HG03378 (cell line): Measurements from ENCODE around the gene THEMIS.
"Not testable (repeated sequence)": the region's sequence is repeated elsewhere in the genome, so short reads cannot be mapped to it uniquely, and the experiment has no call there.

Source experiments
- ATAC-seq: cut with Tn5 transposase; IDR thresholded peaks from one replicate; pipeline ENCODE4 v1.9.1; 2021; ENCODE audit warnings: mild to moderate bottlenecking, moderate library complexity; ENCODE audit not compliant: unreplicated experiment

Gene THEMIS

DNA sequence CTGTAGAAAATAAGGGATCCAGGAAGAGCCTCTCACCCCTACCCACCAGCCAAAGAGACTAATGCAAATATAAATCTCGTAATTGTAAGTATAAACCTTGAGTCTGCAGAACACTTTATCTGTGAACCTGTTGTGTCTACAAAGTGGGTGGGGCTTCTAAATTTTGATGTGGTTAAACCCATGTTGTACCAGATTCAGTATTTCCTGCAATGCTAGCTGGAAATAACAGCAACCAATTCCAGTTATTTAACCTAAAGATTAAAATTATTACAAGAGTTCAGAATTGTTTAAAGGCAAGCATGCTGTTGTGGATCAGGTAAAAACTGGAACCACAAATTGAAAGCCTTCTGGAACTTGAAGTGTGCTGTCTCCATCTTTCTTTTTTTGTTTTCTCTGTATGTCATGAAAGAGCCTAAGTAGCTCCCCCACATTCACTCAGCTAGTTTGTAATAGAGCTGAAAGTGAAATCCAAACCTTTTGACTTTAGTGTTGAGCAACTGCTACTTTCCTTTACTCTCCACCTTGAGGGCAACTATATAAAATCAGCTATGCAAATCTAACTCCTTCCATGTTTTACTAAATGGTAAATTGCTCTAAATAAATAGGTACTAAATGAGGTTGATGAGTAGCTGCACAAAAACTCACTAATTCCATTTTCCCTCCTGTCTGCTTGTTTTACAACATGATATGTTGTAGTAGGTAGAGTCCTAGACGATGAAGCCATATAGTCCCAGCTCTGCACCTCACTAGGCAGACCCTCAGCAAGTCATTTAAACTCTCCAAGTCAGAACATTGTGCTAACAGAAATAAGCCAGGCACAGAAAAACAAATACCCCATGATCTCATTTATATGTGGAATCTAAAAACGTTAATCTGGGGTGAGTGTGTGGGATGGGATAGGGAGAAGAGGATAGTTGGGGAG is 17.9 kb upstream of the THEMIS start:
- ATAC-seq = no peak

DNA sequence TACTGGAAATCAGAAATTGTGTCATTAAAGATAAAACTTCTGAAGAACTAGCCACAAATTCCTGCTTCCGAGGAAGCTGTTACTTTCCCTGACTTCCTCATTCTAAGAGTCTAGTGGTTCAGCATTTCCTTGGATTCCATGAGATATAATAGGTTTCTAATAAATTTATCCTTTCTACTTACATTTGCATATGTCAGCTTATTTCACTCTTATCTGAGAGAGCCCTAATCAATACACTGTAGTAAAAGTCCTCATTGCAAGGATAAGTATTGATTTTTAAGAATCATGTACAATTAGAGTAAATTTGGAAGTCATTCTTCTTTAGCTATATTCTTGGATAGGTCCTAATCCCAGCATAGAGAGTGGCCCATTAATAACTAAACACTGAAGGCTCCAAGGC is 16.9 kb upstream of the THEMIS start:
- ATAC-seq = no peak

DNA sequence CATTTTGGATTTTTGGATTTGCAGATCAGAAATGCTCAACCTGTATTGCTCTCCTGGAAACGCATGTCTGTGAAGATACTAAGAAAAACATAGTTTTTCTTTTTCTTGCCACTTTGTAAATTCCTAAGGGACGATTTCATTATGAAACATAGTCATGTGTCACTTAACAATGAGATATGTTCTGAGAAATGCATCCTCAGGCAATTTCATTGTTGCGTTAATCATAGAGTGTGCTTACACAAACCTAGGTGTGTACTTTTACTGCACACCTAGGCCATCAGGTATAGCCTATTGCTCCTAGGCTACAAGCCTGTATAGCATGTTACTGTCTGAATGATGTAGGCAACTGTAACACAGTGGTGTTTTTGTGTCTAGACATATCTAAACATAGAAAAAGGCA is 13.4 kb upstream of the THEMIS start:
- no peak for ATAC-seq

DNA sequence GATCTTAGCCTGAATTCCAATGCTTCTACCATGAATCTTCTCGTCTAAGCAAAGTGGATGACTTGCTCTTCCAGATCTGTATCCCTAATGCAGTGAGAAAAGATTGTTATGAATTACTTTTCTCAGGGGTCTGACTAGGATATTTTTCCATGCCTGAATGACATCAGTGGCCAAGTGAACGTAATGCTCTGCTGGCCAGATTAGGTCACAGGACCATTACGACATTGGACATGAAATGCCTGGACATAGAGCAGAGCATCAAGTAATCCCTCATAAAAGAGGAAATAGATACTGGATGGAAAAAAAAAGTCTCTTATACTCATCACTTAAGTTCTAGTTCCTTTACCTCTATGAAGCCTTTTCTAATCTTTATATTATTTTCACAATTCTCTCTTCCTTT is 12.1 kb upstream of the THEMIS start:
- no peak for ATAC-seq

DNA sequence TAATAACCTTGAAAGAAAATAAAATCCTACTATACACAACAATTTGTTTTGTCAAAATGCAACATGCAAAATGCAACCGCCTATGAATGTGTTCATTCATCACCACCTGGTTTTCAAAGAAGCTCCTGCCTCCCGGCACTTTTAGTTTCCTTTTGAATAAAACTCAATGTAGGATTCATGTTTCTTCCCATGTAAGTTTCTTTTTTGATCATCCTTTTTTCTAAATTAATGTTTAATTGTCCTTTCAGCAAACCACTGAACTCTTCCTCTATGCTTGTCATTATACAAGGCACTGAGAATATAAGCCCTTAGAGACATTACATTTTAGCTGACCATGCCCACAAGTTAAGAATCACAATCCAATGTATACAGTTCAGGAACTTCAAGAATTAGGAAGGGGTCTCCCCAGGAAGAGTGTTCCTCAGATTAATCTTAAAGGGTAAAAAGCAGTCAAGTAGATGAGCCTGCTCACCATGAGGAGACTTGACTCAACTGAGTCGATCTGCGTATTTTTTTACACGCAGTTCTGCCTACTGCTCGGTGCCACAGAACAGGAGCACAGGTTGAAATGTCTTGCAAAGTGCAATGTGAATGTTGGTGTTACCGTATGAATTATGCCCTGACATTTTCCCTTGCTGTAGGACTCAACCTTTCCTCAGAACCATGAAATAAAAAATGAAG is 7.2 kb upstream of the THEMIS start:
- ATAC-seq = peak; percentile 92

DNA sequence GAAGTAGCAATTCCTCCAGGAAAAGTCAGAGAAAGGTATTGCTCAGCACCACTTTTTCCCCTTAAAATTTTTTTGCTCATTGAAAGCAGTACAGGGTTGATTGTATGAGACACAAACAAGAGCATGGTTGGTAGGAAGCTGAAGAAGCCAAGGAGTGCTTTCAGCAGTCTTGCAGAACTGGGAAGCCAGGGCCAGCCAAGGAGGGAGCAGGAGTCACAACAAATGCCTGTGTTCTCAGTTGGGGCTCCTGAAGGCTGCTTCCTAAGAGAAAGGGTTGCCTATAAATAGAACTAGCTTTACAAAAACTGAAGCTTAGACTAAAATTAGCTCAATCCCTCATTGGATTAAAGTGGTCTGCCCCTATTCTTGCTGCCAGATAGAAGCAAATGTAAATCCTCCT is 3.3 kb upstream of the THEMIS start:
- ATAC-seq = no peak

DNA sequence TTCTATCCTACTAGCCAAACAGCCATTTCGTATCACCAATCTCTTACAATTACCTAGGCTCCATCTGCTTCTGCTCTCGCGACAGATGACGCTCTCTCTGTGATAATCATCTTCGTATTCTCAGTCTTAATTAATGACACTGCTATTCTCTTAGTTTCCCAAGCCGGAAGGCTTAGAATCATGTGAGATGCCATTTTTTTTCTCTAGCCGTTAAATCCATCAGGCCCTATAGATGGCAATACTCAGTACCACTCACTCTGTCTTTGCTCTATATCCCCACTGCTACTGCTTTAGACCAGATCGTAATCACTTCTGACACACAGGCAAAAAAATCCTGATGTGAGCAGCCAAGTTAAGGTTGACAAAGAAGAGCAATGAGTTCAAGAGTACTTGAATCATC is 2.1 kb upstream of the THEMIS start:
- ATAC-seq = no peak

DNA sequence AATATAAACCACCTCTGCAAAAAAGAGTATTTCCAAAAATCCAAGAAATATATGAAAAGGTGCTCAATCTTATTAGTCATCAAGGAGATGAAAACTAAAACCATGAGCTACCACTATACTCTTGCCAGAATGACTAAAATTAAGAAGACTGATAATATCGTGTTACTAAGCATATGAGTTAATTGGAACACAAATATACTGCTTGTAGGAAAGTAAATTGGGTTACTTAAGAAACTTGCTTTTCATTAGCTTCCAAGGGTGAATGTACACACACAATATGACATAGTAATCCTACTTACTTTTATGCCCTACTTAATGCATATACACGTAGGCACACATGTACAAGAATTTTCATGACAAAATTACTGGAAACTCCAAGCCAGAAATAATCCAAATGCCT is 3.4 kb downstream of the THEMIS start:
- no peak for ATAC-seq

DNA sequence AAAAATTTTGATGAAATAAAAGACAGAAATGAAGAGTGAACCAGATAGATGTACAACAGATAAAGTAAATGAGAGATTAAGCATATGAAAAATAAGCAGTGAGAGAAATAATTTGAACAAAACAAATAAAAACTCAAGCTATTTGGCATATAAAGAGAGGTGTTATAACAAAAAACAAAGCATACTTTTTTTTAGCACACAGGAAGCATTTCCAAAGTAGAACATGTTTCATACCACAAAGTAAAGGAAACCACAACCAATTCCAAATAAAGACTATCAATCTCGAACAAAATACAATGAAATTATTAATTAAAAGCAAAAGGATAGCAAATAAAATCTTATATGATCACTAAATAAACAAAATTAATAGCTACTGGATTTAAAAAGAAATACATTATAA is 6.8 kb downstream of the THEMIS start:
- no peak for ATAC-seq

DNA sequence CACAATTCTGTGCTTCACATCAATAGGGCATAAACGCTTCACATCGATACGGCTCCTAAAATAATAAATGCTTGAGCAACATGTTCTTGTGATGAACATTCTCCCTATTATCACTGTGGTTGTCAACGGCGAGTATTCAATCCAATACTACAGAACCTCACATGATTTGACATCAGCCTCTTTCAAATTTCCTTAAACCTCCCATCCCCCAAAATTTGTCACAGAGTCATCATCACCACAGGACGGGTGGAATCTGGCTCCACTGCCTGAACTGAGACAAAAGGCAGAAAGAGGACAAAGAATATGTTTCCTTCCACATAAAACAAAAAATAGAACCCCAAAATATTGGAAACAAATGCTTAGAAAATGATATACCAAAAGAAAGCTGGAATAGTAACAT is 7.3 kb downstream of the THEMIS start:
- ATAC-seq = no peak

DNA sequence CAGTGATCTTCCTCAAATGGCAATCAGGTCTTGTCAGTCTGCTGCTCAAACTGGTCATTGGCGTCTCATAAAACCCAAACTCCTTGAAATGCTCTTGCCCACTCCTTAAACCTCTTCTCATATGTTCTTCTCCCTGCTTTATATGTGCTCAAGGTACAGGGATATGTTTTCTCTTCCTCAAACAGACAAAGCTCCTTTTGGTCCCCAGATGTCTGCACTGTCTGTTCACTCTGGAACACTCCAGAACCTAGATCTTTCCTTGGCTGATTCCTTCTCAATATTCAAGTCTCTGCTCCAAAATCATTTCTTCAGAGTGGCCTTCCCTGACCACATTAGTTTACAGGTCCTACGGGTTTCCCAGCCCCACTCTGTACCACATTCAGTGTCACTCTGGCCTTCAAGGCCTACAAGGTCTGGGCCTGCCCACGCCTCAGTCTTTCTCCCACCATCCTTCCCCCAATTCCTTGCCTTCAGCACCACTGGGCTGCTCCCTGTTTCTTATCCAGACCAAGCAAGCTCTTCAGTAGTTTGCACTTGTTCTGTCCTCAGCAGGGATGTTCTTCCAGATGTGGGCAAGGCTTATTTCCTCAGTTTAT is 9.0 kb downstream of the THEMIS start:
- no peak for ATAC-seq

DNA sequence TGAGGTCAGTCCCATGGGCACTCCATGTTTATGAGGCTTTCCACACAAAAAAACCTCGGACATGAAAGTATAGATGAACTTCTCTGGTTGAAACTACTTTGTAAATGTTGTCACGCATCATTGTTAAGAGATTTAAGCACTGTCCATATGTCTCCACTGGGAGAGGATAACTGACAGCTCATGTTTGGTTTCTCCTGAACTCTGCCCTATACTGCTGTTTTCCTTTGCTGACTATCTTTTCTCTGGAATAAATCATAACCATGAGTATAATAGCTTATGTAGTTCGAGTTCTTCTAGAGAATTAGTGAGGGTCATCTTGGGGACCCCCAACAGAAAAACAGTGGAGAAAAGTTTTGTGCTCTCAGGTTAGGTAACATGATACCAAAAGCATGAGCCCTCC is 14.3 kb downstream of the THEMIS start:
- no peak for ATAC-seq

DNA sequence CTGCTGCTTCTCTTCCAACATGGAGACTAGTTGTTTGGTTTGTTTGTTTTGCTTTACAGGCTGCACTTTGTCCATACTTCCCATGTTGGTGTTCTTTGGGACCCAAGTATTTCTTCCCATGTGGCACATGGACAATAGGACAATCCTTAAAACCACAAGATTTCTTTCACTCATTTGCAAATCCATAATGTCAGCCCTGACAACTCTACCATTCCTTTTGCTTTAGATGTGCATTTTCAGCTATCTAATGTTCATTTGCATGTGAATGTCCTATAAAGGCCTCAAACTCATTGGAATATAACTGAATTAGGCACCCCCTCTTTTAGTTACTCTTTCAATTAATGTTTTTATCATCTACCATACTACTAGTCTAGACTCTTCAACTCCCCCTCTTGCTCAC is 16.7 kb downstream of the THEMIS start:
- ATAC-seq = no peak

DNA sequence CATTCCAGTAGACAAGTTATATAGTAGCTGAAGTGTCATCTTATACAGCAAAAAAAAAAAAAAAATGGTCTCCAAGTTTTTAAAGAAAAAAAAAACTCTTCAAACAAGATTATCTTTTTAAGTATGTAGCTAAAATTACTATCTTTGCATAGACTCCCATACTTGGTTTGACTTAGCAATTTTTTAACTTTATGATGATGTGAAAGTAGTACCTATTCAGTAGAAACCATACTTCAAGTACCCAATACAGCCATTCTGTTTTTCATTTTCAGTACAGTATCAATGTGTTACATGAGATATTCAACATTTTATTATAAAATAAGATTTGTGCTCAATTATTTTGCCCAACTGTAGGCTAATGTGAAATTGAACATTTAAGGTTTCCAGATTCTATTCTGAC is 18.9 kb downstream of the THEMIS start:
- not testable (repeated sequence) for ATAC-seq

DNA sequence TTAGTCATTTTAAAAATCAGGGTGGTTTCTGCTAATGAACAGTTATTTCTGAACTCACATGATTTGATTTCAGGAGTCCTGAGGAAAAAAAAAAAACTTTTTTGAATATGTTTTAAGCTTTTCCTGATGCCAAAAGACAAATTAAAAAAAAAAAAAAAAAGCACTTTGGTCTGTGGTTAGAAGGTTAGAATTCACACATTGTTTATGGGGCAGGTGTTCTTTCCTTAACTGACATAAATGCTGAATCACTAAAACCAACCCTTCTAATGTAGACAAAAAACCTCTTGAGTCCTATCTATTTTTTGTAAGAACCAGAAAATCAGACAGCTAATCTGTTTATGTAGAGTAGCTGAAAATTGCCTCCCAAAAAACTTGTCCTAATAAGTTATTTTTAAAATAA is 20.4 kb downstream of the THEMIS start:
- no peak for ATAC-seq

DNA sequence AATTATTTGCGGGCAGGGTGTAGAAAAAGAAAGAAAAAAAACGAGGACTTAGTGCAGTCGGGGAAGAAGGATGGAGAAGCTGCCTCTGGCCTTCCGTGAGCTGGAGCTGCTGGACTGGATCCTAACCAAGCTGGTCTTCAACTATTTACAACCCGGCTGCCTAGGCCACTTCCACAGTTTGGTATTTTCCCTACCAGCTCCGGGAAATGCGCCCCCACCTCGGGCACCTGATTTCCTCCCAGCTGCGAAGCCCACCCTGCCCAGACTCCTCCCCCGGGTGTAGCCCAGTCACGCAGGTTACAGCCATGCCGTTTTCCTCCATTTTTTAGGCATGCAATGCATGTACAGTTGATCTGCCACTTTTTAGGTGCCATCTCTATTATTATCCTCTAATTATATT is 21.2 kb downstream of the THEMIS start:
- ATAC-seq = no peak

DNA sequence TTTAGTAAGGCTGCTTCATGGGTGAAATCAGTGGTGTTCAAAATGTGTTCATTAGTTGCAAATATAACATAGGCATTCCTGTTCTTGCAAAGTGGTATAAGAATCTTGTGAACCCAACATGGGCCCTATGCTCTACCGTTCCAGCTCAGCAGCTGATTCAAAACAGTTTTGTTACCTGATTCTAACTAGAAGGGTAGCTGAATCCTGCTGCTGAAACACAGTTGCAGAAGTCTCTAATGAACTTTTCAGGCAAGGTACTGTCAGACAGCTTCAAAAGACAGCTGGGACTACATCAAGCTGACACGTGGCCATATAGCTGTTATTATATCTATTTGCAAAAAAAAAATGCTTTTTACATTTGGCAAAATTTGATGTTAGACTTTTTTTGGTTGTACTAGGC is 22.7 kb downstream of the THEMIS start:
- ATAC-seq = no peak

DNA sequence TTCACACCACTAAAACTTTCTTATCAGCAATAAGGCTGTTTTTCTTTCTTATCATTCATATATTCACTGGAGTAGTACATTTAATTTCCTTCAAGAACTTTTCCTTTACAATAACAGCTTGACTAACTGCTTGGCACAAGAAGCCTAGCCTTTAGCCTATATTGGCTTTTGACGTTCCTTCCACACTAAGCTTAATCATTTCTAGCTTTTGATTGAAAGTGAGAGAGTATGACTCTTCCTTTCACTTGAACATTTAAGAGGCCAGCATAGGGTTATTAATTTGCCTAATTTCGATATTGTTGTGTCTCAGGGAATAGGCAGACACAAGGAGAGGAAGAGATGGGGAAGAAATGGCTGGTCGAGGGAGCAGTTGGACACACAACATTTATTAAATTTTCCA is 23.6 kb downstream of the THEMIS start:
- ATAC-seq = peak; percentile 77

DNA sequence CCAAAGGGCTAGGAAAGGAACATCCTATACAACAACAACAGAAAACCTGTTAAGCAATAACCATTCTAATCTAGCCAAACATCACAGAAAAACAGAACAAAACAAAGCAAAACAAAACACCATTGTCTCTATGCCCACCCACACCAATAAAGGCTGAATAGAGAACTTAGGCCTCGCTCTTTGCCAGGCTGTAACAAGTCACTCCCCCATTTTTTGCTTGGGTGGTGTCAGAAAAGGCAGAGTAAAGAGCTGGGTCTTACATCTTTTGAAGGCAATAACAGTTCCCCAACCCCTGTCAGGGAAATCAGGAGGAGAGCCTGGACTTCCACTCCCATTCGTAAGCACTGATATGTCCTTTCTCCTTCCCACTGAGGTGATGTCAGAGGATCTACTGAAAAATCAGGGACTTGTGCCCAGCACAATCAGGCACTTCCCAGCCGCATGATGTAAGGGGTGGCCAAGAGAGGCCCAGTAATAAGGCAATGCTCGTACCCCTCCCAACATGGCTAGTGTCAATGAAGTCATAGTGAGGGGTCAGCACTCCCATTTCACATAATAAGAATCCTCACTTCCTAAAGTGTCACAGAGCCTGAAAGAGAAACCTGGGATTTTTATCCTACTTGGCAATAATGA is 31.0 kb downstream of the THEMIS start:
- ATAC-seq = no peak

DNA sequence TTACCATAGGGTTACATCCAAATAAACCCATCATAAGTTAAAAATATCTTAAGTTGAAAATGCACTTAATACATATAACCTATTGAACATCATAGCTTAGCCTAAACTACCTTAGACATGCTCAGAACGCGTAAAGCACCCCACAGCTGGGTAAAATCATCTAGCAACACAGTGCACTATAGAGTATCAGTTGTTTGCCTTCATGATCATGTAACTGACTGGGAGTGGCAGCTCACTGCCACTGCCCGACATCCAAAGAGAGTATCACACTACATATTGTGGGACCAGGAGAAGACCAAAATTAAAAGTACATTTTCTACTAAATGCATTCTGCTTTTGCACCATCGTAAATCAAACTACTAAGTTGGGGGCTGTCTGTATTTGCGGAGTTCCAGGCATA is 31.7 kb downstream of the THEMIS start:
- no peak for ATAC-seq

DNA sequence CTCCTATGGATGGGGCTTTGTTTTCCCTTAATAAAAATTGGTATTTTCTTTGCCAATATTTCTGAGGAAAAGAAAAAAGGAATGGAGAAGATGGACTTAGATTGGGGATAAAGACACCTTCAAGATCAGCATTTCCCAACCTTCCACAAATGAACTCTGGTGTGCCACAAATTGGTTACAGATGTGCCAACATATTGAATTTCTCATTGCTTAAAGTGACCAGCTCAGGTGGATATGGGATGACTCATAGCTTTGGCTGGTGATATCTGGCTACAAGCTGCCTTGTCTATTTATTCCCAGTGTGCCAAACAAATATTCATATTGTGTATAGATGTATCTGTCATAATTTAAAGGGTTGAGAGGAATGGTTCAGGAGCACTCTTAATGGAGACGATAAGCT is 32.5 kb downstream of the THEMIS start:
- ATAC-seq = no peak

DNA sequence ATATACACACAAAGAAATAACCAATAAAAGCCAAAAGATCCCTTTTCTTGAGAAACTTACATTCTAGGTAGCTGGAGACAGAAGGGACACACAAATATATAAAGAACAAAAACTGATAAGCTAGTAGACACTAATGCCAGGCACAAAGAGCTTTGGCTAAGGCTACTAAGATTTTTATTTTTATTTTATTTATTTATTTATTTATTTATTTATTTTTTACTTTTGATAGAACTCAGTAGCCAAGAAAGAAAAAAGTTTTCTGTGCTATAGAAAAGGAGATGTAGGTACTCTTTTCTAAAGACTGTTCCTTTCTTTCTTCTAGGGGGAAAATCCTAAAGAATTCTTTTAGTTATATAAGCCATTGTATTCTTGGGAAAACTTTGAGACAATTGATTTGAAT is 34.1 kb downstream of the THEMIS start:
- ATAC-seq = no peak
